Motor neuron (in vitro differentiated cells): Measurements from ENCODE around the gene NRL. TPM values are rescaled to one million over a fixed set of nuclear protein-coding genes. Genes with fewer than 3 reads are reported as not detected.

Source experiments
- ATAC-seq, 8 experiments: fragments of 200-7000 bp; cut with Tn5 transposase; replicated peaks in 6 of 8; 2 replicates each; pipeline ENCODE4 v1.8.0; 2021; ENCODE audit warnings: mild to moderate bottlenecking in 8 of 8, moderate library complexity in 8 of 8
- H3K27ac ChIP-seq, 2 donors: fragments of 250-450 bp; sonication (Bioruptor Pico); 2 replicates each; pipeline ENCODE4 v1.9.0; 2021; ENCODE audit warnings: antibody characterized with exemption in 2 of 2, mild to moderate bottlenecking in 2 of 2, moderate library complexity in 1 of 2
- H3K4me1 ChIP-seq, 2 donors: fragments of 250-450 bp; sonication (Bioruptor Pico); replicated peaks in 1 of 2; 2 replicates each; pipeline ENCODE4 v1.6.1; 2021; ENCODE audit warnings: antibody characterized with exemption in 2 of 2, mild to moderate bottlenecking in 2 of 2, moderate library complexity in 1 of 2
- H3K4me3 ChIP-seq, 5 donors: fragments of 250-450 bp; sonication (Bioruptor Pico); 2 replicates each; pipeline ENCODE4 v1.9.0; 2021; ENCODE audit warnings: antibody characterized with exemption in 5 of 5, mild to moderate bottlenecking in 5 of 5, moderate library complexity in 4 of 5
- WGBS, 10 experiments: fragments of 450-650 bp; shearing (Covaris generic); methylation state at CpG; one replicate each; pipeline ENCODE4 v1.0.0; 2022; 5-methylcytosine and 5-hydroxymethylcytosine counted together
- in situ Hi-C, 9 experiments: fragments of 400-800 bp; cut with MboI; loops; one replicate each; pipeline ENCODE4 v1.15.0; 2021; ENCODE audit warnings: low sequenced_read_pairs in 9 of 9, low pct_unique_long_range_greater_than_20kb in 2 of 9; ENCODE audit not compliant: unreplicated experiment in 9 of 9
- total RNA-seq, 8 experiments: library from RNA; unstranded; fragments of 300-600 nt; gene quantifications; 2 replicates each; pipeline versions ENCODE4 v1.2.3 to v1.2.4, GENCODE V29; 2022

The NRL gene
- total RNA-seq, 8 experiments from 2014 or later = 1.1 to 2.6 (median 2.1) TPM

DNA sequence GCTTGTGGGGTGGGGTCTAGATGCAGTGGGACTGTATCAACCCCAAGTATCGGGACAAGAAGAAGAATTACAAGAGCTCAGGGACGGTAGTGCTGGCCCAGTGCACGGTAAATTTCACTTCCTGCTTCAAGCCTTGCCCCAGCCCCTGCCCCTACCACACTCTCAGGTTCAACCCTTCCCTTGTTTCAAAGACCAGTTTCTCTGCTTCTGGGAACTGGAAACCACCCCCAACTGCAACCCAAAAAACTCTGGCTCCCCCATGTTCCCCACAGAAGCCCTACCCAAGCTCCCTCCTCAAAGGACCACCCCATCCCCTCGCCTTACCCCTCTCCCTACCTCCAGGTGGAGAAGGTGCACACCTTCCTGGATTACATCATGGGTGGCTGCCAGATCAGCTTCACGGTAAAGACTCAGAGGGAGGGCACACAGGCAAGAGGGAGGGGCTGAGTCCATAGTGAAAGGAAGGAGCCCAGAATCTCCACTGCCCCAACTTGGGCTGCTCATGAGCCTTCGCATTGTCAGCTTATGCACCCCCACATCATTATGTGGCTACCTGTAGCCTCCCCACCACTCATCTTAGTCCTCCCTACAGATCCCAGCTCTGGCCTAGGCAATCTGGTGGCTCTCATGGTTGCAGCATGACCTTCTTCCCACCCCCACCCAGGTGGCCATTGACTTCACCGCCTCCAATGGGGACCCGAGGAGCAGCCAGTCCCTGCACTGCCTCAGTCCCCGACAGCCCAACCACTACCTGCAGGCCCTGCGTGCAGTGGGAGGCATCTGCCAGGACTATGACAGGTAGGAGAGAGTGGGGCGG is 39.1 kb downstream of the NRL start:
- WGBS, 10 experiments = 49 to 100% (median 80%) methylated on average over 1 to 4 of the region's 11 CpGs; no CpG with 5 or more reads in 3 of the 10 experiments

DNA sequence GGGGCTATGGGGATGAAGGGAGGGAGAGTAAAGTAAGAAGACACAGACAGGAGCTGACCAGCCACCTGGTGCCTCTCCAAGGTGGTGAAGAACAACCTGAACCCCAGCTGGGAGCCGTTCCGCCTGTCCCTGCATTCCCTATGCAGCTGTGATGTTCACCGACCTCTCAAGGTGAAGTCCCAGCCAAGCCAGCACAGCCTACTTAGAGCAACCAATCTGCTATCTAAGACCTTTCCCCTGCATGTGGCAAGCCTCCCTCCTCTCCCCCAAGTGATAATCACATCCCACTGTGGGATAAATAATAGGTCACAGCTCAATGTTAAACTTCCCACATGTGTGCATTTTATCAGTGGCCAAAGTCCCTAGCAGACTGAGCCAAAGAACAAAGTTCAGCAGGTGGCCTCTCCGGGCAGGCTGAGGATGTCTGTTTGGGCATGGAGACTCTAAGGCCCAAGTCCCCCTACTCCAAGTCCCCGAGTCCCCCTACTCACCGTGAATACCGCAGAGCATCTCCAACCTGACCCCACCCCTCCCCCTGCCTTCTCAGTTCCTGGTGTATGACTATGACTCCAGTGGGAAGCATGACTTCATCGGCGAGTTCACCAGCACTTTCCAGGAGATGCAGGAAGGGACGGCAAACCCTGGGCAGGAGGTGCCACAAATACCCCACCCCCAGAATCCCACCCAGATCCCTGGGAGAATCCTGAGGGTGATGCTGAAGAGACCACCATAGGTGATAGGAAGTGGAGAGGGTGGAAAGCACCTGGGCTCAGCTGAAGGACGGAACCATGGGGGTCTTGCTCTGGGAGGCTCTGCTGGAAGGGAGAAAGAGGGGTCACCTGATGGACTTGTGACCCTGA is 39.9 kb downstream of the NRL start:
- 33 to 100% (median 82%) methylated on average over 1 to 3 of the region's 11 CpGs; no CpG with 5 or more reads in 4 of the 10 experiments for WGBS, 10 experiments
- Histone ChIP-seq H3K4me1 (peaks cover 31 to 32% of the 10 kb centered on the region in 2 donors), H3K4me3 (no peak overlapping the region), H3K27ac (no peak overlapping the region)
- ATAC-seq = peak in 1 of 8 experiments; percentile 26
- in situ Hi-C loops = no loop called here

More for the DNA sequence above, 39.1 kb downstream of the NRL start:
- ATAC-seq = no peak
- peaks cover 40% of the 10 kb centered on the region in 2 donors for H3K4me1 ChIP-seq
- in situ Hi-C loops = no loop called here
- H3K4me3 ChIP-seq = no peak overlapping the region
- H3K27ac ChIP-seq = no peak overlapping the region

DNA sequence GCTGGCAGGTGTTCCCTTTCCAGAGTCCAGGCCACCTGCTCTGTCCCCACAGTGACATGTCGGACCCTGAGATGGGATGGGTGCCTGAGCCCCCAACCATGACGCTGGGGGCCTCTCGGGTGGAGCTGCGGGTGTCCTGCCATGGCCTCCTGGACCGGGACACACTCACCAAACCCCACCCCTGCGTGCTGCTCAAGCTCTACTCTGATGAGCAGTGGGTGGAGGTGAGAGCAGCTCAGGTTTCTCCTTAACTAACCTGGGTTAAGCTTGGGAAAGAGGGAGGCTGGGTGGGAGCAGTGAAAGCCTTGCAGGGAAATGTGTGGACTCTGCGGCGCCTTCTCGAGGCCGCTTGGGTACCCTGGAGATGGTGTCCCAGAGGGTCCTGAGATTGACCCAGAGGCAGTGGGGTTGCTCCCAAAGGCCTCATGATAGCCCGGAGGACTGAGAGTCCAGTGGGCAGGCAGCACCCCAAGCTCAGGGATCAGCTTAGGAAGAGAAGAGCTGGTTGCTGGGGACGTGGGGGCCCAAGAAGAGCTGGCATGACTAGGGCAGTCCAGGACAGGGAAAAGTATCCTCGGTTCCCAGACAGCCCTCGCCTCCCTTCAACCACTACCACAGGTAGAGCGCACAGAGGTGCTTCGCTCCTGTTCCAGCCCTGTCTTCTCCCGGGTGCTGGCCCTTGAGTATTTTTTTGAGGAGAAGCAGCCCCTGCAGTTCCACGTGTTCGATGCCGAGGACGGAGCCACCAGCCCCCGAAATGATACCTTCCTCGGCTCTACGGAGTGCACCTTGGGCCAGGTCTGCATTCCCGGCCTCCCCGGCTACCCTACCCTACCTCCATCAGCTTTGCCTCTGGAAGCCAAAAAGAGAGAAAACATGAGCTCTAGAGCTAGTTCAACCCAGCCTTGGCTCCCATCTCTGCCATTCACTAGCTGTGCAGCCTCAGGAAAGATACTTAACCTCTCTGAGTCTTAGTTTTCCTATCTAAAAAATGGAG is 41.6 kb downstream of the NRL start:
- Histone ChIP-seq H3K27ac (no peak overlapping the region), H3K4me3 (no peak overlapping the region), H3K4me1 (peaks cover 16% of the 10 kb centered on the region in 2 donors)
- no peak for ATAC-seq
- WGBS, 10 experiments = 44 to 89% (median 87%) methylated on average over 3 to 10 of the region's 26 CpGs; no CpG with 5 or more reads in 5 of the 10 experiments
- in situ Hi-C loops = no loop called here

DNA sequence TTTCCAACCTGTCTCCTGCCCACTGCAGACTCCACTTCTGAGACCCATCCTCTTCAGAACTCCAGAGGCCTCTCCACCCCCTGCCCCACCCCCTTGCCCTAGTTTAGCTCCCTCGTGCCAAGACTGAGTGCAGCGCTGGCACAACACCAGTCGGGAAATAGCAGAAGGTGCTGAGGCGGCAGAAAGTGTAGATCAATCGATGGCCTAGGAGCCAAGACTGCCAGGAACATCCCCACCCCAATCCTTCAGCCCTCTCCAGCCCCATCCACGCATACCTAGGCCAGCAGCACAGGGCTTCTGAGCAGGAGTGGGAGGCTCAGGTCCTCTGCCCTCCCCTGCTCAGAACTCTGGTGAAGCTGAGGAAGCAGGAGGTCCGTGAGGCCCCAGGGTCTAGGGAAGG is 42.3 kb downstream of the NRL start:
- Histone ChIP-seq H3K4me3 (no peak overlapping the region), H3K27ac (no peak overlapping the region), H3K4me1 (peaks cover 9 to 10% of the 10 kb centered on the region in 2 donors)
- 100% methylated on average over 1 of the region's 7 CpGs; no CpG with 5 or more reads in 8 of the 10 experiments for WGBS, 10 experiments
- in situ Hi-C loops = no loop called here
- no peak for ATAC-seq

DNA sequence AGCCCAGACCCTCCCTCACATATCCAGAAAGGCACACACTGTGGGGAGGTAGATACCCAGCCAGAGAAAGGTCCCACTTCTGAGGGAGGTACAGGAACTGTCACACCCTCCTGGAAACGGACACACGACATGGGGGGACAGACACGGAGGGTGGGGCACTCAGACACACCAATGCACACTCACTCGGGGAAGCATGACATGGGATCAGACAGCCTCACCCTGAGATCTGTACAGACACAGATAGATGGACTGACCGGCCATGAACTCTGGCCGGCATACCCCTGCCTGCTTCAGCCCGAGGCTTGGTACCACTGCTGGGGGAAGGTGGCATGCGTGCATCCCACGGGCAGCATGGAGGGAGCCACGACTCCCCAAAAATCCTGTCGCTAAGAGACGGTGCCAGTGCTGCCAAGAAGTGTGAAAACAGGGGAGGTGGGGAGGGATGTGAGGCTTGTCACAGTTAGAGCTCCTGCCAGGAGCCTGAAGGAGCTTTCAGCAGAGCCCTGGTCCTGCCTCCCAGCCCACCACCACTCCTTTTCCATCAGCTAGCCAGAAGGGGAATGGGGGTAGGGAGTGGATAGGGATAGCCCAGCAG is 42.8 kb downstream of the NRL start:
- 17 to 90% methylated on average over 2 of the region's 12 CpGs; no CpG with 5 or more reads in 8 of the 10 experiments for WGBS, 10 experiments
- peaks cover 9 to 10% of the 10 kb centered on the region in 2 donors for H3K4me1 ChIP-seq
- in situ Hi-C loops = no loop called here
- H3K27ac ChIP-seq = no peak overlapping the region
- ATAC-seq = peak in 3 of 8 experiments; percentile 4 to 39 (median 9)
- H3K4me3 ChIP-seq = no peak overlapping the region

DNA sequence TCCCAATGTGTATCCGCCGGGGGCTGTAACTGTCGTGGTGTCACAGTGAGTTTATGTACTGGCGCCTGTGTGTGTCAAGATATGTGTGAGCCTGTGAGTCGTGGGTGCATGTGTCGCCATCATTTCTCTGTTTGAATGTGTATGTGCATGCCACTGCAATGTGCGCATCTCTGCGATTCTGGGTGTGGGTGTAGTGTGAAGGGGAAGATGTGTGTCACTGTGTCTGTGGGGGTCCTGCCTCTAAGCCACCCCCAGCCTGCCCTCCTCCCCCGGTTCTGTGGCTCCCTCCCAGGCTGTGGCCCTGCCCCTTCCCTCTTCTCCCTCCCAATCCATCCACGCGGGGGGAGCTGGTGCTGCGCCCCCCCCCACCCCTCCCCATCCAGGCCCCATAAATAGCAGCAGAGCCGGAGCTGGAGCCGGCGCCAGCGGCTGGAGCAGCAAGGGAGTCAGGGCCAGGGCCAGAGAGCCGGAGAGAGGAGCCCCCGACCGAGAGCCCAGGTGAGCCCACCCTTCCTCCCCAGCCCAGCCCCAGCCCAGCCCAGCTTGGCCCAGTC is 43.5 kb downstream of the NRL start, which contains the start of gene CPNE6:
Gene CPNE6, plus strand, starts transcription at position 419 of the 554 bp plus-strand sequence. CDS start 1,375 bp downstream, outside the sequence.
- 42 to 87% (median 62%) methylated on average over 3 to 6 of the region's 19 CpGs; no CpG with 5 or more reads in 6 of the 10 experiments for WGBS, 10 experiments
- Histone ChIP-seq H3K4me1 (peaks cover 9 to 10% of the 10 kb centered on the region in 2 donors), H3K4me3 (no peak within 1 kb of the TSS), H3K27ac (no peak within 1 kb of the TSS)
- in situ Hi-C loops = no loop called here
- peak; percentile 43 to 79 (median 63) for ATAC-seq

DNA sequence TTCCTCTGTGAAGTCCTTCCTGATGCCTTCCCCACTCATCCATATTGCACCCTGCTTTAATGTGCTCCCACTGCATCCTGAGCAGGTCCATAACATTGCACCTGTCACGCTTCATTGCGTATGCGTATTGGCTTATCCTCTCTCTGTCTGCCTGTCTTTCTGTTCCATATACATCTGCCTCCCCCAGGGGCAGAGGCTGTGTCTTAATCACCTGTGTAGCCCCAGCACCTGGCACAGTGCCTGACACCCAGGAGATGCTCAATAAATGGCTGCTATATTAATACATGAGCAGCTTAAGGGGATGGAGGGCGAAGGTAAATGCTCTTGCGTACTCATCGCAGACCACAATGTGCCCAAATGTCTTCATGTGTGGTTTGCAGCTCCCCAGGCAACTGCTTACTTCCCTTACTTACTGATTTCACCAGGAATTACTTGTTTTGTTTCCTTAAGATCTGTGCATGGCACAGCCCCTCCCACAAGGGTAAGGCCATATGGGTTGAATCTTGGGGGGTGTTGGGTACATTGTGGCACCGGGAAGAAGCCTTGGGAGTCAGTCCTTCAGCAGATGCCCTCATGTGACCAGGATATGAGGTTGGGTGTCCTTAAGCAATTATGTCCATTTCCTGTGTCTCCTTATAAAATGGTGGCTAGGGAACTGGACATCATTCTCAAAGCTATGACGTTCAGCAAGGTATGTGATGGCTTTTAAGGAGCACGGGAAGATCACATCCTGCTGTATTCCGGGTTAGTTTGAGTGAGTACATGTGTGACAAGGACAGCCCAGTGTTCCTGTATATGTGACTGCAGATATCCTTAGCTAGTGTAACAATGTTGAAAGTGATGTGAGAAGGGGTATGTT is 44.2 kb downstream of the NRL start:
- Histone ChIP-seq H3K4me1 (peaks cover 9 to 10% of the 10 kb centered on the region in 2 donors), H3K4me3 (no peak overlapping the region), H3K27ac (no peak overlapping the region)
- 20 to 100% (median 90%) methylated on average over 1 to 10 of the region's 10 CpGs for WGBS, 10 experiments
- peak in 1 of 8 experiments; percentile 14 for ATAC-seq
- in situ Hi-C loops = no loop called here

DNA sequence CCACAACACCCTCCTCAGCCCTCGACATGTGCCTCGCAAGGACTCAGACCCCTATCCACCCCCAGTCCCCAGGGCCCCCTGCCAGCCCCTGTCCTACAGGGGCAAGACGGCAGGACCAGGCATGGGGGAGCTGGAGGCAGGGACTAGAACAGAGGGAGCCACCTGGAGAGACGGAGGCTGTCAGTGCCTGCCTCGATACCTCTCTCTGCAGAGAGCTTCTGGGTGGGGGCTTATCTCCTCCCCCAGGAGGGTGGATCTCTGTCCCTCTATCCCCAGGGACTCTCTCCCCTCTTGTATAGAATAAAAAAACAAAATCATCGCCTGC is 45.4 kb downstream of the NRL start:
- in situ Hi-C loops = no loop called here
- WGBS, 10 experiments = 80% methylated on average over 1 of the region's 6 CpGs; no CpG with 5 or more reads in 9 of the 10 experiments
- Histone ChIP-seq H3K4me3 (no peak overlapping the region), H3K27ac (no peak overlapping the region), H3K4me1 (peaks cover 9 to 10% of the 10 kb centered on the region in 2 donors)
- ATAC-seq = no peak

DNA sequence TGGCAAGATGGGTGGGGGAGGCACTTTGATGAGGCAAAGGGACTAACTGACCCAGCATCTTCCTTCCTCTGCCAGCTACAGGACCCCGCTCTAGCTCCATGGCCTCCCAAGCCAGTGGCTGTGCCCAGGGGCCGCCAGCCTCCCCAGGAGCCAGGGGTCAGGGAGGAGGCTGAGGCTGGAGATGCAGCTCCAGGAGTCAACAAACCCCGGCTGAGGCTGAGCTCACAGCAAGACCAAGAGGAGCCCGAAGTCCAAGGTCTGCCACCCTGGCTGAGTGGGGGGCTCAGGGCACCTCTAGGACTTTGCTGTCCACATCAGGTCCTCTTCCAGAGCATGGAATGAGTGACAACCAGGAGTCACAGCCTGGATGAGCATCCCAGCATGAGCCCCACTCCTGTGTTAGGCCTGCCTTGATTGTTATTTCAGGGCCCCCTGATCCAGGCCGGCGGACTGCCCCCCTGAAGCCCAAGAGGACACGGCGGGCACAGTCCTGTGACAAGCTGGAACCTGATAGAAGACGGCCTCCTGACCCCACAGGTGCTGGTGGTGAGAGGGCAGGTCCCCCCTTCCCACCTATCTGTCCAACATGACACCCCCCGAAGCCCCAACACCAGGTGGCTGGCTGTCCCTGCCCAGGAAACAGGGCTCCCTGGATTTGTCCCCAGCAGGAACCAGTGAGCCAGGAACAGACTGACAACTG is 45.9 kb downstream of the NRL start:
- in situ Hi-C loops = no loop called here
- Histone ChIP-seq H3K4me1 (peaks cover 9 to 10% of the 10 kb centered on the region in 2 donors), H3K27ac (no peak overlapping the region), H3K4me3 (no peak overlapping the region)
- 80 to 95% (median 85%) methylated on average over 2 to 4 of the region's 10 CpGs; no CpG with 5 or more reads in 6 of the 10 experiments for WGBS, 10 experiments
- no peak for ATAC-seq

DNA sequence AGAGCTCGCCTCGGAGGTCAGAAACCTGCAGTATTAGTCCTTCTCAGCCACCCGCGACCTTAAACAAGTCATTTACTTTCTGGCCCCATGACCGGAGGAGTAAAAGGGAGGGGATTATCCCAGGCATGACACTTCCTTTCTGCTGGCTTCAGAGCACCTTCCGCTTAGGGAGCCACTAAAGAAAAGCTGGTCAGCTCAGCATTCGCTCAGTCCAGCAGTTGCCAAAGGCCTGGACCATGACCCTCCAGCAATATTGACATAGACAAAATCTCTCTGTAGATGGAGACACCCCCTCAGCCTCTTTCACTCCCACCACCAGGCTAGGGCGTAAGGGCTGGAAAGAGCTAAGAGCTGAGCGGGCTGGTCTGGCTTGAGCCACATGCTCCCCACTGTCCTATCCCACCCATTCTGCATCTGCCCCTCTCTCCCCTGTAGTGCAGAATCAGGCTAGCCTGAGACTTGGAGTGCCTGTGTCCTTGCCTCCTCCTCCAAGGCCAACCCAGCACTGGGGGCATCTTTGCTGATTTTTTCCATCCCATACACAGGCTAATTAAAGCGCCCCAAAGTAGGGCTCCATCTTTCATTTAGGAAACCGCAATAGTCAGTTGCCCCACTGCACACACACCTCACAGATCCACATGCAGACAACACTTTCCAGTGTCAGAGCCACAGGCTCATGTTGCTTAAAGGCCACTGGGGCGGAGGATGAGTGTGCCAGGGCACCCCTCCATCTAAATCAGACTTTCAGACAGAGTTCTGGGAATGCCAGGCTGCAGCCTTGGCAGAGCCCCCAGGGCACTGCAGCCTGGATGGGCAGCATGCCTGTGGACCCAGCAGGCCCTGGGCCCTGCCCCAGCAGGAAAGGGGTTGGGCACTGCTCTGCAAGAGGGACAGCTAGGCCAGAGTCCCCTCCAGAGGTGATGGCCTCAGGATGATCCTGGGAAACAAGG is 47.3 kb downstream of the NRL start:
- in situ Hi-C loops = no loop called here
- Histone ChIP-seq H3K4me3 (no peak overlapping the region), H3K4me1 (peaks cover 8 to 10% of the 10 kb centered on the region in 2 donors), H3K27ac (no peak overlapping the region)
- 20 to 100% (median 90%) methylated on average over 1 to 7 of the region's 12 CpGs; no CpG with 5 or more reads in 1 of the 10 experiments for WGBS, 10 experiments
- no peak for ATAC-seq
